A549 (cell line): Measurements from ENCODE around the gene RPLP1.

Source experiments
- BCL3 ChIP-seq: fragments of >200 bp; sonication (Bioruptor Twin); formaldehyde crosslinking; IDR thresholded peaks from 3 replicates; pipeline ENCODE4 v1.6.1; 2016
- EP300 ChIP-seq, 2 experiments: fragments of >200 bp; sonication (Bioruptor Twin); formaldehyde crosslinking; IDR thresholded peaks; 2 replicates in 1 of 2; 3 replicates in 1 of 2; pipeline ENCODE4 v1.6.1; 2016 to 2017
- HOXA7 ChIP-seq: fragments of 250-450 bp; sonication (Bioruptor Pico); IDR thresholded peaks from 2 replicates; pipeline ENCODE4 v1.5.0; 2020; ENCODE audit warnings: mild to moderate bottlenecking, moderate library complexity
- JUN ChIP-seq, 2 experiments: fragments of >200 bp; sonication (Bioruptor Twin); formaldehyde crosslinking; IDR thresholded peaks; 2 replicates in 1 of 2; 3 replicates in 1 of 2; pipeline ENCODE4 v1.6.1; 2016 to 2017
- KDM1A ChIP-seq: fragments of 200-600 bp; sonication (generic); IDR thresholded peaks from 2 replicates; pipeline ENCODE4 v1.6.1; 2016; ENCODE audit warnings: low read depth, mild to moderate bottlenecking
- NPAS2 ChIP-seq: fragments of 250-450 bp; sonication (Bioruptor Pico); IDR thresholded peaks from 2 replicates; pipeline ENCODE4 v1.8.0; 2022; ENCODE audit warnings: mild to moderate bottlenecking, moderate library complexity, borderline replicate concordance
- PBX3 ChIP-seq: IDR thresholded peaks from 2 replicates; pipeline ENCODE4 v1.6.1; 2012
- TF ChIP-seq, protein P1 (sequence below): fragments of >200 bp; sonication (Bioruptor Twin); formaldehyde crosslinking; IDR thresholded peaks from 3 replicates; pipeline ENCODE4 v1.5.1; 2016

GRCh38 chr15:69490356-69491037 lies 37.9 kb downstream of the RPLP1 start:
- TF ChIP-seq NPAS2 (CRISPR knock-in tag), result no peak
- TF ChIP-seq, protein P1, sequence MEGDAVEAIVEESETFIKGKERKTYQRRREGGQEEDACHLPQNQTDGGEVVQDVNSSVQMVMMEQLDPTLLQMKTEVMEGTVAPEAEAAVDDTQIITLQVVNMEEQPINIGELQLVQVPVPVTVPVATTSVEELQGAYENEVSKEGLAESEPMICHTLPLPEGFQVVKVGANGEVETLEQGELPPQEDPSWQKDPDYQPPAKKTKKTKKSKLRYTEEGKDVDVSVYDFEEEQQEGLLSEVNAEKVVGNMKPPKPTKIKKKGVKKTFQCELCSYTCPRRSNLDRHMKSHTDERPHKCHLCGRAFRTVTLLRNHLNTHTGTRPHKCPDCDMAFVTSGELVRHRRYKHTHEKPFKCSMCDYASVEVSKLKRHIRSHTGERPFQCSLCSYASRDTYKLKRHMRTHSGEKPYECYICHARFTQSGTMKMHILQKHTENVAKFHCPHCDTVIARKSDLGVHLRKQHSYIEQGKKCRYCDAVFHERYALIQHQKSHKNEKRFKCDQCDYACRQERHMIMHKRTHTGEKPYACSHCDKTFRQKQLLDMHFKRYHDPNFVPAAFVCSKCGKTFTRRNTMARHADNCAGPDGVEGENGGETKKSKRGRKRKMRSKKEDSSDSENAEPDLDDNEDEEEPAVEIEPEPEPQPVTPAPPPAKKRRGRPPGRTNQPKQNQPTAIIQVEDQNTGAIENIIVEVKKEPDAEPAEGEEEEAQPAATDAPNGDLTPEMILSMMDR, result no peak
- no peak for TF ChIP-seq JUN (IDR thresholded peaks at IDR 0.05)
- no peak for TF ChIP-seq EP300 (IDR thresholded peaks at IDR 0.05)
- no peak for TF ChIP-seq HOXA7
- no peak for TF ChIP-seq BCL3
- TF ChIP-seq KDM1A, result no peak
- no peak for TF ChIP-seq PBX3
